ENCODE data around the gene CASKIN2.
A peak's percentile ranks its signal among the peaks of the same experiment; 100 is the strongest.

Gene CASKIN2

DNA sequence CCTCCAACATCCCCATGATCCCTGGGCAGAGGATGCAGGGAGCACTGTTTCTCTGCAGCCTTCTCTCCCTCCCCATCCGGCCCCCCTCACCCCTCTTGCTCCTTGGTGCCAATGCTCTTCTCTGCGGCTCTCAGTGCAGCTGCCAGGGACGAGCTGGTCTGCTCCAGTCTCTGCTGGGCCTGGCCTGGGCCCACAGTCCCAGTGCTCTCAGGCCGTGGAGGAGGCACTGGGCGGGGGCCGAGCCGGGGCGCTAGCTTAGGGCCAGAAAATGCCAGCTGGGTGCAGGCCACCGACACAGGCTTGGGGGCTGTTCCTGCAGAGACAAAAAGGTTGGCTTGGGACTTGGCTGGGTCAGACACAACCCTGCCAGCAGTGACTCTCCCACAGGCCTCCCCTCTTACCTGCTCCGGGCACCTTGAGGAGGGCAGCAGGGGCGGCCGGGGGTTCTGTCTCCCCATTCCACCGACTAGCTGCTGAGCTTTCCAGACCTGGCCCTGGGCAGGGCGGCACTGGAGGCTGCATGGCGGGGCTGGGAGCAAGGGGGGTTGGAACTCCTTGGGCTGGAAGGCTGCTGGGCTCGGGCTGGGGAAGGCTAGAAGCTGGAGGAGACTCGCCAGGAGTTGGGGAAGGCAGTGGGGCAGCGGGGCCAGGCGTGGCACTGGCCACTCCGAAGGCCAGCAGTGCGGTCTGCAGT lies 13.8 kb downstream of the CASKIN2 start:
- Mint-ChIP-seq H3K27me3 (no peaks in the 10 kb centered on the region), H3K9me3 (no peaks in the 10 kb centered on the region), H3K36me3 (peaks cover 14 to 21% of the 10 kb centered on the region in 2 donors), H3K4me1 (peaks cover 0 to 5% of the 10 kb centered on the region in 2 donors), H3K4me3 (no peak overlapping the region), H3K27ac (no peak overlapping the region)
- ATAC-seq (replicated peaks) (no peak), DNase-seq (no peak)

DNA sequence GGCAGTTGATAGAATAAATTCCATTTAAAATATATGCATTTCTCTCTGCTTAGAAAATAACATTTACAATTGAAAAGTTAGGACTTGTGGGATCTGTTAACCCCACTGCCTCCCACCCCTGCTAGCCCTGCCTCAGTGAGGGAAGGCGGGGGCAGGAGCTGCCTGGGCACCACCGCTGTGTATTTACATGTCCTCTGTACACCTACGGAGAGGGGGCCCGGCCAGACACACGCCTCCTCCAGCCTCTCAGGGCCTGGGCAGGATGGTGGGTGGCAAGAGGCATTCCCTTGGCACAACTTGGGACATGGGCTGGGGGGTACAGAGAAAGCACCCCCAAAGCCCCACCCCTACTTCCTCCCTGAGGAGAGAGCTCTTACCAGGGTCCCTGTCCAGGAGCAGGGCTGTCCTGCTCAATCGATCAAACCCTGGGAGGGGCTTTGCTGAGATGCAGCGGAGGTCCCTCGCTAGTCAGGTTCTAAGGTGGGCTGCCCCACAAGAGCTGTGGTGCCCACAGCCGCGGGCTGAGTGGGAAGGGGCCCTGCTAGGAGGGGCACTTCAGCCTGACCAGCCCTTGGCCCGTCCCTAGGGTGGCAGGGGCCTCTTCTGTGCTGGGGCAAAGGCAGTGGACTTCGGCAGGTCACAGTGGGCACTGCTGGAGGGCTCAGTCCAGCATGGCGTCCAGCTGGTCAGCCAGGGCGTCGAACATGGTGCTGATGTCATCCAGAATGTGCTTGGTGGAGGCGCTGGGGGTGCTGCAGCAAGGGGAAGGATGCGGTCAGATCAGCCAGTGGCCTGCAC lies 14.7 kb downstream of the CASKIN2 start:
- H3K27me3 Mint-ChIP-seq, result no peaks in the 10 kb centered on the region
- no peak overlapping the region for H3K27ac Mint-ChIP-seq
- ATAC-seq (replicated peaks), result no peak
- no peak for DNase-seq
- H3K4me1 Mint-ChIP-seq, result peaks cover 0 to 5% of the 10 kb centered on the region in 2 donors
- no peaks in the 10 kb centered on the region for H3K9me3 Mint-ChIP-seq
- no peak overlapping the region for H3K4me3 Mint-ChIP-seq
- peaks cover 18 to 30% of the 10 kb centered on the region in 2 donors for H3K36me3 Mint-ChIP-seq

DNA sequence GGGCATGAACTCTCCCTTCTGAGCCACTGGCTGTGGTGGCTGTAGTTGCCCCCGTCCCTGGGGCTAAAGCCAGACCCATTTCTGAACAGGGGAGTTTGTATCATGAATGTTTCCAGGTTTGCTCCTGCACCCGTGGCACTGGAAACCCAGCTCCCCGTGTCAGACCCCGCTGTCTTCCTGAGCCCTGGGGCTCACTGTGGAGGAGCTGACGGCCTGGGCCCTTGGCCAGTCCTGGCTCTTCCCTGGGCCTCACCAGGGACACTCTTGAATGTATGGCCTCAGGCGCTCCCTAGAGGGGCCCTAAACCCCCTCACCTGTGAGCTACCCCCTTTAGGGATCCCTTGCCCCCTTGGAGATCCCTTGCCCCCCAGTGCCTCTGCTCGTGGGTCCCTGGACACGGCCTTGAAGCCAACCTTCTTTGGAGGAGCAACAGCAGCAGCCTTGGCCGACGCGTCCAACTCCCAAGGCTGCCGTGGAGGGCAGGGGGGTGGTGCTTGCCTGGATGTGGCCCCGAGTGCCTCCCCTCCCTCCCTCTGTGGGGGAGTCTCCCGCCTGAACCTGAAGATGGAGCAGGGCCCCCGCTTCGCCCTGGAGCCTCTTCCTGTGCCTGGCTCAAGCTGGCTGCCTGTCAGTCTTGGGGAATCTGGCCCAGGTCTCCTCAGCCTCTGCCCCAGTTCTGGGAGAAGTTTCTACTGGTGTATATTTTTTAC lies 15.9 kb downstream of the CASKIN2 start:
- ATAC-seq (replicated peaks) (no peak), DNase-seq (no peak)
- no peaks in the 10 kb centered on the region for H3K9me3 Mint-ChIP-seq
- peak overlapping the region; percentile 51 for H3K27ac Mint-ChIP-seq
- H3K4me1 Mint-ChIP-seq, result peaks cover 0 to 3% of the 10 kb centered on the region in 2 donors
- peaks cover 20 to 39% of the 10 kb centered on the region in 2 donors for H3K36me3 Mint-ChIP-seq
- no peaks in the 10 kb centered on the region for H3K27me3 Mint-ChIP-seq
- H3K4me3 Mint-ChIP-seq, result no peak overlapping the region

DNA sequence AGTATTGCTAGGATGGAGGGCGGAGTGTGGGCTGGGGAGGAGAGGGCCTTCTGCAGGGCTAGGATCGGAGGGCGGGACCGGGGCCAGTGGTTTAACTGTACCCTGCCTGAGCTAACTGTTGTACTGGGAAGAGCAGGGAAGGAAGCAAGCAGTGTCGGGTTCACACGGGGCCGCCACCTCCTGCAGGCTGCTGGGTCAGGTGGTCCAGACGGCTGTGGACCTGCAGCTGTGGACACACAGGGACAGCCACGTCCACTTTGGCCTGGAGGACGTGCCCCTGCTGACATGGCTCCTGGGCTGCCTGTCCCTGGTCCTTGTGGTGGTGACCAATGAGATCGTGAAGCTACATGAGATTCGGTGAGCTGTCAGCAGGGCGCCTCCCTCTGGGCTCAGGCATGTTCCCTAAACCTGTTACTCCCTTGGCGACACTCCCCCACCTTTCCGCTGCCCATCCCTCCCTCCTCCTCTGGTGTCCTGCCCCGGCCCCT lies 16.6 kb downstream of the CASKIN2 start:
- DNase-seq (no peak), ATAC-seq (replicated peaks) (no peak)
- no peaks in the 10 kb centered on the region for H3K4me1 Mint-ChIP-seq
- no peaks in the 10 kb centered on the region for H3K27me3 Mint-ChIP-seq
- no peak overlapping the region for H3K4me3 Mint-ChIP-seq
- no peak overlapping the region for H3K27ac Mint-ChIP-seq
- no peaks in the 10 kb centered on the region for H3K9me3 Mint-ChIP-seq
- peaks cover 23 to 43% of the 10 kb centered on the region in 2 donors for H3K36me3 Mint-ChIP-seq

DNA sequence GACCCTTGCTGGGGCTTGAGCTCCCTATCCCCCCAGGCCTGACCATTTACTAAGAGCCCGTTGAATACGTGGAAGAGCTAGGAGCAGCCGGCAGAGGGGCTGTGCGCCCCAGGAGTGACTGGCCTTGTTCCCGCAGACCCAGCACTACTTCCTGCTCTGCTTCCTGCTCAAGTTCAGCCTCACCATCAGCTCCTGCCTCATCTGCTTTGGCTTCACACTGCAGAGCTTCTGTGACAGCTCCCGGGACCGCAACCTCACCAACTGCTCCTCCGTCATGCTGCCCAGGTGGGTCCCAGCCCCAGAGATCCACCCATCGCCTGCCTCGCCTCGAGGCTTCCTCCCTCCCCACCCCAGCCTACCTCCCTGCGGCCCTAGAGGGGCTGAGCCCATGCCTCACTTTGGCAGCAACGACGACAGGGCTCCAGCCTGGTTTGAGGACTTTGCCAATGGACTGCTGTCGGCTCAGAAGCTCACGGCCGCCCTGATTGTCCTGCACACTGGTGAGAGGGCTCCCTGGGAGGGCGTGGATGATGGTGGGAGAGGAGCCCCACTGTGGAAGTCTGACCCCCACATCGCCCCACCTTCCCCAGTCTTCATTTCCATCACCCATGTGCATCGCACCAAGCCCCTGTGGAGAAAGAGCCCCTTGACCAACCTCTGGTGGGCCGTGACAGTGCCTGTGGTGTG lies 17.2 kb downstream of the CASKIN2 start:
- Mint-ChIP-seq H3K27me3 (no peaks in the 10 kb centered on the region), H3K4me1 (no peaks in the 10 kb centered on the region), H3K4me3 (no peak overlapping the region), H3K27ac (peak overlapping the region; percentile 9), H3K36me3 (peaks cover 23 to 43% of the 10 kb centered on the region in 2 donors), H3K9me3 (no peaks in the 10 kb centered on the region)
- DNase-seq, result no peak
- ATAC-seq (replicated peaks), result no peak

DNA sequence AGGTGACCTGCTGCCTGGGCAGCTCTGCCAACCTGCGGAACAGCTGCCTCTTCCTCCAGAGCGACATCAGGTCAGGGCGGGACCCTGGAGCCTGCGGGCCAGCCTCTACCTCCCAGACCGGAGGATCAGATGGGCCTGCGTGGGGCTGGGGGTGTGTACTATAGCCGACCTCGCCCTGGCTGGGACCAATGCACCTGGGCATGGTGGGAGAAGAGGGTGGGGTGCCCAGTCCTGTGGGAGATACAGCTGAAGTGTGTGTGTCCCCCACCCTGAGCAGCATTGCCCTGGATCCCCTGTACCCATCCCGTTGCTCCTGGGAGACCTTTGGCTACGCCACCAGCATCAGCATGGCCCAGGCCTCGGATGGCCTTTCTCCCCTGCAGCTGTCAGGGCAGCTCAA lies 19.3 kb downstream of the CASKIN2 start:
- Mint-ChIP-seq H3K4me3 (no peak overlapping the region), H3K9me3 (no peaks in the 10 kb centered on the region), H3K4me1 (no peaks in the 10 kb centered on the region), H3K27ac (no peak overlapping the region), H3K27me3 (no peaks in the 10 kb centered on the region), H3K36me3 (peaks cover 31 to 56% of the 10 kb centered on the region in 2 donors)
- ATAC-seq (replicated peaks) (no peak), DNase-seq (no peak)

DNA sequence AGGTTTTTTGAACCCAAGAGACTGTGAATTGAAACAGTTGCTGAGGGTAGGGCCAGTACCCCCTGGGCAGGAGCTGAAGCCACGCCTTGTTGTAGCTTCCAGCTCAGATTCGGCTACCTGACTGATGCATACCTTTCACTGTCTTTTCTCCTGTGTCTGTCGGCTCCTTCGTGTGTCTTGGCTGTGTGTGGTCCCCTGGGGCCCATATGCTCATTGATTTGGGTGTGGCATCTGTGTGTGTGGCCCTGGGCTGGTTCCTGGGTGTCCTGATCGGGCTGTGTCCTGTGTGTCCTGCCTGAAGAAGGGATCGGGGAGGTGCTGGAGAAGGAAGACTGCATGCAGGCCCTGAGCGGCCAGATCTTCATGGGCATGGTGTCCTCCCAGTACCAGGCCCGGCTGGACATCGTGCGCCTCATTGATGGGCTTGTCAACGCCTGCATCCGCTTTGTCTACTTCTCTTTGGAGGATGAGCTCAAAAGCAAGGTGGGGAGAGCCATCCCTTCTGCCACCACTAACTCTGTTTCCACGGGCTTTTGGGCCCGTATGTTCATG lies 20.9 kb downstream of the CASKIN2 start:
- Mint-ChIP-seq H3K36me3 (peaks cover 33 to 58% of the 10 kb centered on the region in 2 donors), H3K4me3 (no peak overlapping the region), H3K9me3 (no peaks in the 10 kb centered on the region), H3K27ac (no peak overlapping the region), H3K27me3 (no peaks in the 10 kb centered on the region), H3K4me1 (no peaks in the 10 kb centered on the region)
- ATAC-seq (replicated peaks) (no peak), DNase-seq (no peak)

DNA sequence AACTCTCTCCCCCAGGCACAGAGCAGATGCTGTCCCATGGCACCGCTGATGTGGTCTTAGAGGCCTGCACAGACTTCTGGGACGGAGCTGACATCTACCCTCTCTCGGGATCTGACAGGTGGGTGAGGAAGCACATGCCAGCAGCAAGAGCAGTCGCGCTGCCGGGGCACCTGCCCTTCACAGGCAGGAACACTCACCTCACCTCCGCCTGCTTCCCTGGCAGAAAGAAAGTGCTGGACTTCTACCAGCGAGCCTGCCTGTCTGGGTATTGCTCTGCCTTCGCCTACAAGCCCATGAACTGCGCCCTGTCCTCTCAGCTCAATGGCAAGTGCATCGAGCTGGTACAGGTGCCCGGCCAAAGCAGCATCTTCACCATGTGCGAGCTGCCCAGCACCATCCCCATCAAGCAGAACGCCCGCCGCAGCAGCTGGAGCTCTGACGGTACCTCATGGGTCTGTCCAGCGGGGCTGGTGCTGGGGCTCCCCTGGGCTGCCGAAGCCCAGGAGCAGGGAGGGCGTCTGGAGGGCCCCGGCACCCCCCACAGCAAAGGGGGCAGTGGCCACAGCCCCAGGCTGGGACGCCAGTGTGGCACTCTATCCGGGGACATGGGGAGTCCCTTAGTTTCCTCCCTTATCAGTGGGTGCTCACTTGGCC lies 21.7 kb downstream of the CASKIN2 start:
- Mint-ChIP-seq H3K27ac (no peak overlapping the region), H3K9me3 (no peaks in the 10 kb centered on the region), H3K36me3 (peaks cover 26 to 53% of the 10 kb centered on the region in 2 donors), H3K27me3 (no peaks in the 10 kb centered on the region), H3K4me3 (no peak overlapping the region), H3K4me1 (peaks cover 0 to 1% of the 10 kb centered on the region in 2 donors)
- ATAC-seq (replicated peaks), result no peak
- no peak for DNase-seq

DNA sequence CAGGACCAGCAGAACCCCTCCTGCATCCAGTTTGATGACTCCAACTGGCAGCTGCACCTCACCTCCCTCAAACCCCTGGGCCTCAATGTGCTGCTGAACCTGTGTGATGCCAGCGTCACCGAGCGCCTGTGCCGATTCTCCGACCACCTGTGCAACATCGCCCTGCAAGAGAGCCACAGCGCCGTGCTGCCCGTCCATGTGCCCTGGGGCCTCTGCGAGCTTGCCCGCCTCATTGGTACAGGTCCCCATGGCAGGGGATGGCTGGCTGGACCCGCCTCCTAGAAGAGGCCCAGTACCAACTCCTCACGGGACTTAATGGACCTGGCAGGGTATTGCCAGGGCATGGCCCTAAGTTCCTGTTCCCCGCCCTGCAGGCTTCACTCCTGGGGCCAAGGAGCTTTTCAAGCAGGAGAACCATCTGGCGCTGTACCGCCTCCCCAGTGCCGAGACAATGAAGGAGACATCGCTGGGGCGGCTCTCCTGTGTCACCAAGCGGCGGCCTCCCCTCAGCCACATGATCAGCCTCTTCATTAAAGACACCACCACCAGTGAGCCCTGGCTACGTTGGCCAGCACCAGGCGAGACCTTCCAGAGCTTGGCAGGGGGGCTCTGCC lies 22.7 kb downstream of the CASKIN2 start:
- H3K4me1 Mint-ChIP-seq, result peaks cover 3 to 4% of the 10 kb centered on the region in 2 donors
- no peak for DNase-seq
- peaks cover 26 to 50% of the 10 kb centered on the region in 2 donors for H3K36me3 Mint-ChIP-seq
- H3K27ac Mint-ChIP-seq, result peak overlapping the region; percentile 59
- ATAC-seq (replicated peaks), result no peak
- no peaks in the 10 kb centered on the region for H3K9me3 Mint-ChIP-seq
- no peak overlapping the region for H3K4me3 Mint-ChIP-seq
- no peaks in the 10 kb centered on the region for H3K27me3 Mint-ChIP-seq

DNA sequence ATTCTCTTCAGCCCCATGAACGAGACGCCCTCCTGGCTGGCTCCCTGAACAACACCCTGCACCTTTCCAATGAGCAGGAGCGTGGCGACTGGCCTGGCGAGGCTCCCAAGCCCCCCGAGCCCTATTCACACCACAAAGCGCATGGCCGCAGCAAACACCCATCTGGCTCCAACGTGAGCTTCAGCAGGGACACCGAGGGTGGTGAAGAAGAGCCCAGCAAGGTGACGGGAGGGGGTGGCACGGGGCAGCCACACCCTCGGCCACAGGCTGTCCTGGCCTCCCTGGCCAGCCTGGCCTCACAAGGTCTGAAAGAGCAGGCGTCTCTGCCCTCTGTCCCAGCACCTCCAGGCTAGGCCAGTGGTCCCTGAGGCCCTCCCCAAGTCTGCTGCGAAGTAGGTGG lies 23.7 kb downstream of the CASKIN2 start:
- Mint-ChIP-seq H3K27ac (no peak overlapping the region), H3K4me1 (peaks cover 12 to 14% of the 10 kb centered on the region in 2 donors), H3K4me3 (no peak overlapping the region), H3K9me3 (no peaks in the 10 kb centered on the region), H3K27me3 (no peaks in the 10 kb centered on the region), H3K36me3 (peaks cover 23 to 56% of the 10 kb centered on the region in 2 donors)
- DNase-seq, result no peak
- ATAC-seq (replicated peaks), result no peak

DNA sequence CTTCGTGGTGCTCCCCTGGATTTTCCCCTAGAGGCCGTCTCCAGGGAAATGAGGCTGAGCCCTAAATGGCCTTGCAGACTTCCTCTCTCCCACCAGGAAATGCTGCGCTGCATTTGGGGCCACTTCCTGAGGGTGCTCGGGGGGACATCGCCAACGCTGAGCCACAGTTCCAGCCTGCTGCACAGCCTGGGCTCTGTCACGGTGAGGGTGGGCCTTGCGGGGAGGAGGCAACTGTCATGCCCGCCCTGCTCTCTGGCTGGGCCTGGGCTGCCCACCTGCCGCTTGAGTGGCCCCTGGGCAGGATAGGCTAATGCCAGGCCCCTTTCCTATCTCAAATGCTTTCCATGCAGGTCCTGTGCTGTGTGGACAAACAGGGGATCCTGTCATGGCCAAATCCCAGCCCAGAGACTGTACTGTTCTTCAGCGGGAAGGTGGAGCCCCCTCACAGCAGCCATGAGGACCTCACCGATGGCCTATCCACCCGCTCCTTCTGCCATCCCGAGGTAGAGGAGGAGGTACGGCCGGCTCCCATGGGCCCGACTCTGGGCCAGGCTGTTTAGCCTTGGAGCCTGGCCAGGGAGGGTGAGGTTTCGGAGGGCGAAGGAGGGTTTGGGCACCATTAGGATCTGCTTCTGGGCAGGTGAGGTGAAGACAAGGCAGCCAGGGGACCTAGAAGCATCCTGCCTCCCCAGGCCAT lies 24.2 kb downstream of the CASKIN2 start:
- no peak overlapping the region for H3K4me3 Mint-ChIP-seq
- H3K4me1 Mint-ChIP-seq, result peaks cover 18 to 19% of the 10 kb centered on the region in 2 donors
- no peaks in the 10 kb centered on the region for H3K27me3 Mint-ChIP-seq
- peaks cover 25 to 56% of the 10 kb centered on the region in 2 donors for H3K36me3 Mint-ChIP-seq
- H3K27ac Mint-ChIP-seq, result no peak overlapping the region
- ATAC-seq (replicated peaks) (no peak), DNase-seq (no peak)
- H3K9me3 Mint-ChIP-seq, result no peaks in the 10 kb centered on the region

DNA sequence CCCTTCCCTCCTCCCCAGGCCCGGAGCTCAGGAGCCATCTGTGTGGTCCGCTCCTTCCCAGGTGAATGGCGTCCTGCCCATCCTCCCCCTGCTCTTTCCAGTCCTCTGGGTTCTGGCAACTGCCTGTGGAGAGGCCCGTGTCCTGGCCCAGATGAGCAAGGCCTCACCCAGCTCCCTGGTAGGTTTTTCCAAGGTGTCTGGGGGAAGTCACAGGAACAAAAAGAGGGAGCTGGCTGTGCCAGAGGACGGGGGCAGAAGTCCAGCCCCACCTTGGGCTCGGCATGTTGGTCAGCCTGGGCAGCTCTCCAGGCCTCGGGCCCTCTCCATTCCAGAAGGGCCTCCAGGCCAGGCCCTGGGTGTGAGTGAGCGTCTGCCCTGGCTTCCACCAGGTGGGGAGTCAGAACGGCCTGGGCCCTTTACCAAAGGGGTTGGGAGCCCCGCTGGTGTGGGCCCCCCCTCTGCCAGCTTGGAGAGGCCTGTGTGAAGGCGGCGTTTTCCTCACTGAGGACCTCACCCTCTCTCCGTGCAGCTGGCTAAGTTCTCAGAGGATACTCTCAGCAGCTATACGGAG lies 25.1 kb downstream of the CASKIN2 start:
- Mint-ChIP-seq H3K27me3 (no peaks in the 10 kb centered on the region), H3K9me3 (no peaks in the 10 kb centered on the region), H3K4me3 (no peak overlapping the region), H3K27ac (no peak overlapping the region), H3K4me1 (peaks cover 19 to 20% of the 10 kb centered on the region in 2 donors), H3K36me3 (peaks cover 22 to 52% of the 10 kb centered on the region in 2 donors)
- ATAC-seq (replicated peaks), result no peak
- DNase-seq, result no peak

All from stimulated activated naive B cell treated with anti-CD40 and anti-IgM and Interleukin-4, amounts not matched to agents 10 μg/mL and 1 μg/mL and 100 μg/mL, for 72 hours (primary cell).